ENCODE results near the gene SLC25A27. TPM values are rescaled to one million over a fixed set of nuclear protein-coding genes. Genes with fewer than 3 reads are reported as not detected.

The SLC25A27 gene
- total RNA-seq, 1 donor from 2014 or later, result 6.5 TPM

DNA sequence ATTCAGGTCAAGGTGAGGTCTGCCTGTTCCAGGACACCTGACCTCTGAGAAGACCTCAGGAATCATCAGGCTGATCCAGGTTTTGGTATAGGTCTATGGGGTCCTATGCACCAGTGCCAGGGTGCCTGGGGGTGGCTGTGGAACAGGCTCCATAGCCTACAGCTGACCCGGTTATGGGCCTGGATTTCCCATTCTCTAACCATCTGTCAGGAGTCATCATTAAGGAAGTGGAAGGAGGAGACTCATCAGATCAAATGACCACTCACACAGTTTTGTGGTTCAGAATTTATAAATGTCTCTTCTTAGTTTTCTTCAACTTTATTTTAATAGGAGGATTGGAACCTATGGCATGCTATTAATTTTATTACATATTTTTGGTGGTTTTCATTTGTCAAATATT lies 67.6 kb downstream of the SLC25A27 start:
- Mint-ChIP-seq H3K4me1 (ENCODE audit: low read depth) (no peaks in the 10 kb centered on the region), H3K27me3 (ENCODE audit: low read depth) (peaks cover 33% of the 10 kb centered on the region), H3K36me3 (ENCODE audit: low read depth) (peaks cover 2% of the 10 kb centered on the region), H3K4me3 (ENCODE audit: unreplicated experiment) (no peak overlapping the region), H3K27ac (ENCODE audit: unreplicated experiment) (no peak overlapping the region), H3K9me3 (ENCODE audit: low read depth) (no peaks in the 10 kb centered on the region)
- TF ChIP-seq, protein P1, sequence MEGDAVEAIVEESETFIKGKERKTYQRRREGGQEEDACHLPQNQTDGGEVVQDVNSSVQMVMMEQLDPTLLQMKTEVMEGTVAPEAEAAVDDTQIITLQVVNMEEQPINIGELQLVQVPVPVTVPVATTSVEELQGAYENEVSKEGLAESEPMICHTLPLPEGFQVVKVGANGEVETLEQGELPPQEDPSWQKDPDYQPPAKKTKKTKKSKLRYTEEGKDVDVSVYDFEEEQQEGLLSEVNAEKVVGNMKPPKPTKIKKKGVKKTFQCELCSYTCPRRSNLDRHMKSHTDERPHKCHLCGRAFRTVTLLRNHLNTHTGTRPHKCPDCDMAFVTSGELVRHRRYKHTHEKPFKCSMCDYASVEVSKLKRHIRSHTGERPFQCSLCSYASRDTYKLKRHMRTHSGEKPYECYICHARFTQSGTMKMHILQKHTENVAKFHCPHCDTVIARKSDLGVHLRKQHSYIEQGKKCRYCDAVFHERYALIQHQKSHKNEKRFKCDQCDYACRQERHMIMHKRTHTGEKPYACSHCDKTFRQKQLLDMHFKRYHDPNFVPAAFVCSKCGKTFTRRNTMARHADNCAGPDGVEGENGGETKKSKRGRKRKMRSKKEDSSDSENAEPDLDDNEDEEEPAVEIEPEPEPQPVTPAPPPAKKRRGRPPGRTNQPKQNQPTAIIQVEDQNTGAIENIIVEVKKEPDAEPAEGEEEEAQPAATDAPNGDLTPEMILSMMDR (IDR thresholded peaks at IDR 0.05), result no peak
- no peak for DNase-seq (ENCODE audit: low spot score)

Other genes with a start within 250 kb of the SLC25A27 start
- 3.7 to 23.9 TPM (median 23.8 TPM) in 3 replicates for gene RCAN2, start 161.5 kb upstream of the SLC25A27 start, total RNA-seq
- gene CYP39A1, start 157 bp upstream of the SLC25A27 start, total RNA-seq, result 0.31 to 0.62 TPM in 2 of 3 replicates, not detected in the other
- gene TDRD6, start 34.9 kb downstream of the SLC25A27 start, total RNA-seq, result 0.07 to 0.29 TPM (median 0.13 TPM) in 3 replicates
- not detected in 3 replicates for gene PLA2G7, start 82.4 kb downstream of the SLC25A27 start, total RNA-seq
- not detected in 3 replicates for gene ANKRD66, start 94.0 kb downstream of the SLC25A27 start, total RNA-seq
- not detected in 3 replicates for gene MEP1A, start 140.4 kb downstream of the SLC25A27 start, total RNA-seq